Measurements from ENCODE around the gene PDE4D.
"Not testable (repeated sequence)": the region's sequence is repeated elsewhere in the genome, so short reads cannot be mapped to it uniquely, and the experiment has no call there.

The PDE4D gene

DNA sequence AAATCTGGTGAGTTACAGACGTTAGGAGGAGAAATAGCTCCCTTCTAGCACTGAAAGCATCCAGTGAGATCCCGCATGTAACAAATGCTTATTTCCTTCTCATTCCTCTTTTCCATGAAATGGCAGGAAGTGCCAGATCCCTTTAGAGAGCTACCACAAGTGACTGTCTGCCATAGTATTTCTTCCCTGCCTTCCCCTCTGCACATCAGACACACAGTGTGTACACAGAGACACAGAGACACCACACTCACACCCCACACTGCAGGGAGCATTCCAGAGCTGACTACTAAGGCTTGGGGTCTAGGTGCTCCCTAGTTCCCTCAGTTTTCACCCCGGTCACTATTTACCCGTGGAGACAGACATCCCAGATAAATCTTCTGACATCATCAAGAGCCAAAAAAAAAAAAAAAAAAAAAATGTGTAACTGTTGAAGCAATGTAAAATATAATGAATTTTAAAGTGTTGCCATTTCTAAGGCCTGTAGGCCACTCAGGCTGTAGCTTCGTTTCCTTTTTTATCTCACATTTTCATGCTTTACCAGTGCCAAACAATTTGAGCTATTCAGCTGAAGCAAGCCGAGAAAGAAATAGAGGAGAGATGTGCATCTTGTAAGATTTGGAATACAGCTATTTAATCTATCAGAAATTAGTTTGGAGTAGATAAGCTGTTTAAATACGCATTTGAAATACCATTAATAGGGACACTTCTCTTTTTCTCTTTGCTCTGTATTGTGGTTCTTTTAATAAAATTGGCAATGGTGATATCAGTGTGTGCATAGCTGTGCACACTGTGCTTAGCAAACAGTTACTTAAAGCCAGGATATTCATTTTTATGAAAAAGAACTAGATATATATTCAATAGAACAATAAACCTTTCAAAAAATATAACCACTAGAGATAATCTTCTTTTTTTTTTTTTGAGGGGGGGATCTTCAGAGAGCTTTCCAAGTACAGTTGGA, 405.5 kb downstream of the PDE4D start:
- in situ Hi-C loops (cut with HindIII; ENCODE audit: low sequenced_read_pairs): no loop called here

DNA sequence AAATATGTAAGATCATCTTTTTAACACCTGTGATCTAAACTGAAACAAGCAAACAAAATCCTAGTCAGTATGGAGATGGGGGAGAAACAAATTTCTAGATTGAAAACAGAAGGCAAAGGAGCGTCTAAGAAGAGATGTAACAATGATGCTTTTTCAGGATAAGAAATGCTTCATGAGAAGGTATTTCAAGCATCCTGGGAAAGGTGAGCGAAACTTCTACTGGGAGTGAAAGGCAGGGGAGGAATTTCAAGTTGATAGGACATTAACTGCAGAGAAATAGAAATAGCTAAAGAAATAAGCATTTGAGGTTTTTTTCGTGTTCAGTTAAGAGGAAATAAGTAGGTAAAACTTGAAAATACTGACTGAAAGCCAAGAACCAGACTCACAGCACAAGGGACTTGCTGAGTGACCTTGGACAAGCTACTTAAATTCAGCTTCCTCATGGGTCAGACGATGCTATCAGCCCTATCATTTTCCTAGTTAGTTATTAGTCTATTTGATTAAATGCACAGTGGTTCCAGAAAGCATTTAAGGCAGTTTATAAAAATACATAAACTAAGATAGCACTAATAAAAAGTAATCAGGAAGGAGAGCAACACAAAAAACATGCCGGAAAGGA, 406.3 kb downstream of the PDE4D start:
- in situ Hi-C loops (cut with HindIII; ENCODE audit: low sequenced_read_pairs): no loop called here

DNA sequence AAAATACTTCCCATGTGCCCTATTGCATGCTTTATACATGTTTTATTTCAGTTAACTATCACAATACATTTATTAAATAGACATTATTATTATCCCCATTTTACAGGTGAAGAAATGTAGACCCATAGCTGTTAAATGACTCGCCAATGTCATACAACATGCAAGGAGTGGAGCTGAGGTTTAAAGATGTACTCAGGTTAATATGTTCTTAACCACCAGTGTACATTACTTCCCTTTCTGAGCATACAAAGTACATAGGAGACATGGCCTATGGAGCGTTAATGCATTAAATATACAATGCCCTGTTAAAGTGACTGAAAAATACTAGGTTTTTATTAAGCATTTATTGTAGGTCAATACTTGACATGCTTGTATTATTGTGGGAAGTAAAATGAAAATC, 407.0 kb downstream of the PDE4D start:
- in situ Hi-C loops (cut with HindIII; ENCODE audit: low sequenced_read_pairs): no loop called here

DNA sequence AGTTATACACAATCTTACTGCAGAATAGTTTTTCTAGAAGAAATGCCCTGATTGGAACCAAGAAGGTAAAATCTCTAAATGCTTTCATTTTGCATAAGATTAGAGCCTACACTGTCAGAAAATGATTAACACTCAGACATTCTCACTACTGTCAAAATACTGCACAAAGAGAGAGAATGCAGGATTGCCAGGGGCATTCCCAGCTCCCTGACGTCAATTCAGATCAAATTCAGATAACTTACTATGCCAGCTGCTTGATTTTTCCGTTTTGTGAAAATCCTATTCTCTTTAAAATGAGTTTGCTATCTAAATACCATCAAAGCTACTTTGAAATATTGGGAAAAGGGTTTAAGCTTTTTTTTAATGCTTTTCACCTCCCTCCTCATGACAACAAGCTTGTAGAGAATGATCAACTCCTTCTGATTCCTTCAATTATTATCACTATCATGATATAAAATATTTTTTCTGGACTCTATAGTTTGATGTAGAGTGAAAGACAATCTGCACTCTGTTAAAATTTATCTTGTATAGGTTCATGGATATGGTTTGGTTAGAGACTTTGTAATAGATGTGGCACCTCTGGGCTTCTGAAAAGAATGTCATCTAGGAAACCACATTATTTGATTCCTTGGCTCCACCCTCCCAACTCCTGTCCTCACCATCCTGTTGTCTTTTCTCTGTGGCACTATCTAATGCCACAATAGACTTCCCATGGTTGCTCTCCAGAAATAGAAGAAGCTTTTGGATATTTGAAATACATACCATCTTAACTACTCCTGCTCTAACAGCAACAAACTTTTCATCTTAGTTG, 407.7 kb downstream of the PDE4D start:
- in situ Hi-C loops (cut with HindIII; ENCODE audit: low sequenced_read_pairs): no loop called here

DNA sequence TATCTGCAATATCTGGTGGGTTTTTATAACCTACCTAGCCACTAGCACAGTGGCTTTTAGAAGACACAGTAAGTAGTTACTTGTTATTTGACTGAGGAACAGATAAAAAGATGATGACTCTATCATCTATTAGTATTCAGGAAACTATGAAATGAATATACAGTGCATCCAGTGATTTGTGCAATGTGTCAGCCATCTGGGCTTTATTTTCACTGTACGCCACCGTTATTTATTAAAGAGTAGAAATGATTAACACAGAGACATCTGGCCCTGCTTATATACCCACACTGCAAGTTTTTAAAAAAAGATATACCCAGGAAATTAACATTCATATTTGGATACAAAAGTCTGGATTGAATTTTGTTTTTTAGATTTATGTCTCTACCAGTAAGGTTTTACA, 408.4 kb downstream of the PDE4D start:
- in situ Hi-C loops (cut with HindIII; ENCODE audit: low sequenced_read_pairs): no loop called here

DNA sequence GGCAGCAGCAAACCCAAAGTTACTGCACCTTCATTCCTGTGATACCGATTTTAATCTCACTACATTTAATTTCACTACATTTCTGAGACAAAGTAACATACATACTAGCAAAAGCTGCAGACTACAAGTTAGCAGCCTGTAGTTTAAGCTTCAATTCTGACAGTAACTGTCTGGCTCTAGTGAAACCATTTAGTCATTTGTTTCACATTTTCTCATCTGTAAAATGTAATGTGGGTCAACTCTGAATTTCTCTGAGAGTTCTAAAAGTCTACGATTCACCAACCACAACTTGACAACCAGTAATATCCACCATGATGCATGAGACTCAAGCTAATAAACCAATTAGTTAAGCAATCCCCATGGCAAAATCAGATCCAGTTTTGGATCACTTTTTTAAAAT, 408.9 kb downstream of the PDE4D start:
- in situ Hi-C loops (cut with HindIII; ENCODE audit: low sequenced_read_pairs): no loop called here

DNA sequence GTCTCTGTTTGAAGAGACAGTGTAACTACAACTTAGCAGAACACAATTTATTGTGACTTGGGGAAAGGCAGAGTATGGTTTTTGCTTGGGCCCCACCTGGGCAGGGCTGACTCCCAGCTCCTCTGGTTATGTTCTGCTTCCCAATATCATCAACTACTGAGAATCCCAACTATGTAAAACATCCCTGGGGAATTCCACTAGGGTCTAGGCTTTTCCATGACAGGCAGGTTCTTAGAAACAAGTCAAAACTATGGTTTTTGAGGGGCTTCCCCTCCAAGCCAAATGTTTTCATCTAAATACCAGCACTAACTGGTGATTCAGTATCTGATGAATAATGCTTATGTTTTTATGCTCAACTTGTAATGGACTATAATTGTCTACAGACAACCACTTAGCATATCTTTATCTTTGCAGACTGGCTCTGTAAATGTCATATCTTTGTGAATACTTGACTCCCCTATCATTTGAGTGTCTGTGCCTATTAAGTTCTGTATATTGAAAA, 409.5 kb downstream of the PDE4D start:
- in situ Hi-C loops (cut with HindIII; ENCODE audit: low sequenced_read_pairs): no loop called here

DNA sequence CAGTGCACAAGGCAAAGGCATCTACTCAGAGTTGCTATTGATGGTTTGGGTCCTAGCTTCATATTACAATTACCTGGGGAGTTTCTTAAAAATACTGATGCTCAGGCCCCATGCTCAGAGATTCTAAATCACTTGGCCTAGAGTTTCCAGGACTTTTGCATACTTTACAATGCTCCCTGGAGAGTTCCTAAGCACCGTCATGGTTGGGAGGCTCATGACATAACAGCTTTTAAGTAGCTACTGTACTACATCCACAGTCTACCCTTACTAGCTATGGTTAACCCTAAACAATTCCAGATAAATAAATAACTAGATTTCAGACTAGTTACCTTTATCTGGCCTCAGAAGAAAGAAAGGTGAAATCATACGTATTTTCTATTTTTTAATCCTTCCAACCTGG, 414.4 kb downstream of the PDE4D start:
- in situ Hi-C loops (cut with HindIII; ENCODE audit: low sequenced_read_pairs): no loop called here

DNA sequence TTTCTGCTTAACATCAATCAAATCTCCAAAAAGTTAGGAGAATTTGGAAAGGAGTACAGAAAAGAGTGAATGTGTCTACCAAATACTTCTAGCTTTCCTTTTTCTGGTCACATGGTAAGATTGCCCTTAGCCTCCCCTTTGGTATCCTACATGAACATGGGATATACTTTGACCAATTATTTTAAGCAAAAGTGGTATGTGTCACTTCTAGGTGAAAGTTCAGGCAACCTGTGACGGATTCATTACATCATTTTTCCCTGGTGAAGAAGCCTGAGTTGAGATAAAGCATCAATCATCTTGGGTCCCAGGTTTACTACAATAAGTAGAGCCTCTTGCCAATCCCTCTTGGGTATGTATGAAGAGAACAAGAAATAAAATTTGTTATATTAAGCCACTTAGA, 419.2 kb downstream of the PDE4D start:
- in situ Hi-C loops (cut with HindIII; ENCODE audit: low sequenced_read_pairs): no loop called here

DNA sequence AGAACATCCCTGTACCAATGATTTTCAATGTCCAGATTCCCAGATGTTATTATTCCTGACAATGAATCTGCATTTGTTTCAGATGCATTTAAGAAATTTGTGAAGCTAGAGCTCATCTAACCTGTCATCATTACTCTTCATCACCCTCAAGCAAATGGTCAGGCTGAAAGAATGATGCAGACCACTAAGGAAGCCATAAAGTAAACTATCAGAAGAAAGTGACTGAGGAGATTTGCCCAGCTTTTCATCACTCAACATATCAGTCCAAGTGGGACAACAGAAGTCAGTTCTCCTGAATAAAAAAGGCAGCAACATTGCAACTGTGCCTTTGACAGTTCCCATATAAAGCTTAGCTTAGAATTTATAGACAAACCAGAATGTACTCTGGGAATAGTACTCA, 419.9 kb downstream of the PDE4D start:
- in situ Hi-C loops (cut with HindIII; ENCODE audit: low sequenced_read_pairs): no loop called here

DNA sequence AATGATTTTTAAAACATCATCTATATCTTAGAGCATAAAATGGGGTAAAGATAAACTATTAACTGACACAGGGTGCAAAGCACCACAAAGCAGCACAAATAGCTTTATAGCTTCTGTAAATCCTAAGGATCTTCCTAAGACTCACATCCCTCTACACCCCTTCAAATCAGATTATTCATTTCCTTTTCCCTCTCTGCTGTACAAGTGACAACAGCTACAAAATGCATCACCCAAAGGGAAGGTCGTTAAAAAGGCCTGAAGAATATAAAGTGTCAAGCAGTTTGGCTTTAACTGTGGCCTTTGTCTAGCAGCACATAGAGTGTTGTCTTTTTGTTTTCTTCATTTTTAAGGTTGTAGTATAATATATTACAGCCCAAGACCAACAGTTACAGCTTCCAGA, 422.1 kb downstream of the PDE4D start:
- in situ Hi-C loops (cut with HindIII; ENCODE audit: low sequenced_read_pairs): no loop called here

DNA sequence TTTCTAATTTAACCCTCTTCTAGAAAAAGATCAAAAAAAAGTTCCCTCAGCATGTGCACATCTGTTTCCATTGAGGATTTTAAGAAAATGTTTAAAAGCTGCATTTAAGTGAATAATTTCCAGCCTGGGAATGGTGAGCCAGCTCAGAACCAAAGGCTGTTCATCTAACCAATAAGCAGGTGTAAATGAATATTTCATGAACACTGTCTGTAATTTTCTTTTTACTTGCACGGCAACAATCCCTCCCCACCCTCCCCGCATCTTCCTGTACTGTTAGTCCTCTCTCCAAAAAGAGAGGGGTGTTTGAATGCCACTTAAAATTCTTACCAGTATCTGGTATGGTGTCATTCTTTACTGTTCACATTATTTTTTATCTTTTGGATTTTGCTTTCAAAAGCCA, 425.6 kb downstream of the PDE4D start:
- in situ Hi-C loops (cut with HindIII; ENCODE audit: low sequenced_read_pairs): no loop called here

DNA sequence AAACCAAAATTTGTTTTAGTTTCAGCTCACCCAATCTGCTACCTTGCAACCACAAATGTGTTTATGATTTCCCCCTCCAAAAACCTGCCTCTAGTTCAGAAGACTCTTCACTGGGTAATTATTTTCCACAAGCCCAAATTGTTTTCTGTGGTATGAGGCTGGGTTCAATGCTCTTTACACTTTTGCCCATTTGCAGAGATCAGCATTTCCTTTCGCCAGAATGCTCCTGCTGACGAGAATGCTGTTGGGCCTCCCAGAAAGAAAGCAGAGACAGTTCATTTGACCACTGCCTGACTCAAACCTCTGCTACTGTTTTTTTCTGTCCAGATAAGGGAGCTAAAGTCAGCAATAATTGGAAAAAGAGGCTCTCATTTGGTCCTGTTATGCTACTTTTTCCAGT, 427.3 kb downstream of the PDE4D start:
- in situ Hi-C loops (cut with HindIII; ENCODE audit: low sequenced_read_pairs): no loop called here

DNA sequence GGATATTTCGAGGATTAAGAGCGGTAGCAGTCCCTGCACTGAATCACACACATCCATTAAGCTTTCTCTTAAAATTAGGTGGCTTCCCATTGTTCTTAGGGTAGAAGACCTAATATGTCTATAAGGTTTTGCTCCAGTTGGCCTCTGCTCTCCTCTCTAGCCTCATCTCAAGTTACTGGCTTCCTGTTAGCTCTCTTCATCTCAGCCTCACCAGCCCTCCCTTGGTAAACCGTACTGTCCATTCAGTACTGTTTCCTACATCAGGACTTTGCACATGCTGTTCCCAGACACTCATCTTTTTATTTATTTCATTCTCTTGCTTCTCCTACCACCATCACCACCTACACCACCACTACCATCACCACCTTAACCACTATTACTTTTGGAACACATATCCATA, 428.6 kb downstream of the PDE4D start:
- in situ Hi-C loops (cut with HindIII; ENCODE audit: low sequenced_read_pairs): no loop called here

DNA sequence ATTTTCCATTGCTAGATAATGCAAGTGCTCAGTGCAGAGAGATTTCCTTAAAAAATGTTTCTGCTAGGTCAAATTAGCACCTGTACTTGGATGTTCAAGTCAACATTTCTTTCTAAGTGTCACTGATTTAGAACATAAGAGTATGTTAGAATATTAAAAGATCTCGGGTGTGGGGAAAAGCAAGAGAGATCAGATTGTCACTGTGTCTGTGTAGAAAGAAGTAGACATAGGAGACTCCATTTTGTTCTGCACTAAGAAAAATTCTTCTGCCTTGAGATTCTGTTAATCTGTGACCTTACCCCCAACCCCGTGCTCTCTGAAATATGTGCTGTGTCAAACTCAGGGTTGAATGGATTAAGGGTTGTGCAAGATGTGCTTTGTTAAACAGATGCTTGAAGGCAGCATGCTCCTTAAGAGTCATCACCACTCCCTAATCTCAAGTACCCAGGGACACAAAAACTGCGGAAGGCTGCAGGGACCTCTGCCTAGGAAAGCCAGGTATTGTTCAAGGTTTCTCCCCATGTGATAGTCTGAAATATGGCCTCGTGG, 429.8 kb downstream of the PDE4D start:
- in situ Hi-C loops (cut with HindIII; ENCODE audit: low sequenced_read_pairs): not testable (repeated sequence)

DNA sequence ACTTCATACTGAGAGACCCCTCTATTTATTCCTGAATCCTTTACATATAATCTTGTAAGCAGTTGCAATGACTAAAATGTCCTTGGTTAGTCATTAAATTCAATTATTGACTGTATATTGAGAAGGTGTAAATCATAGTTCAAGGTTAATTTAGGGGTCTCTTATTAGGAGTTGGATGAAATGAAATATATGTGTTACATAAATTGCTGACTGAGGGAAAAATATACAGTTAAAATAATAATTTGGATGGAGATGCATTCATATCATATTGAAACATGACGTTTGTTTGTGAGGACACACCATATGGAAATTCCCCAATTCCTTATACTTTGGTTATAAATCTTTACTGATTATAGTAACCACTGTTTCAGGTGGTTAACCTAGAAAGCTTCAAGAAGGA, 430.6 kb downstream of the PDE4D start:
- in situ Hi-C loops (cut with HindIII; ENCODE audit: low sequenced_read_pairs): no loop called here

DNA sequence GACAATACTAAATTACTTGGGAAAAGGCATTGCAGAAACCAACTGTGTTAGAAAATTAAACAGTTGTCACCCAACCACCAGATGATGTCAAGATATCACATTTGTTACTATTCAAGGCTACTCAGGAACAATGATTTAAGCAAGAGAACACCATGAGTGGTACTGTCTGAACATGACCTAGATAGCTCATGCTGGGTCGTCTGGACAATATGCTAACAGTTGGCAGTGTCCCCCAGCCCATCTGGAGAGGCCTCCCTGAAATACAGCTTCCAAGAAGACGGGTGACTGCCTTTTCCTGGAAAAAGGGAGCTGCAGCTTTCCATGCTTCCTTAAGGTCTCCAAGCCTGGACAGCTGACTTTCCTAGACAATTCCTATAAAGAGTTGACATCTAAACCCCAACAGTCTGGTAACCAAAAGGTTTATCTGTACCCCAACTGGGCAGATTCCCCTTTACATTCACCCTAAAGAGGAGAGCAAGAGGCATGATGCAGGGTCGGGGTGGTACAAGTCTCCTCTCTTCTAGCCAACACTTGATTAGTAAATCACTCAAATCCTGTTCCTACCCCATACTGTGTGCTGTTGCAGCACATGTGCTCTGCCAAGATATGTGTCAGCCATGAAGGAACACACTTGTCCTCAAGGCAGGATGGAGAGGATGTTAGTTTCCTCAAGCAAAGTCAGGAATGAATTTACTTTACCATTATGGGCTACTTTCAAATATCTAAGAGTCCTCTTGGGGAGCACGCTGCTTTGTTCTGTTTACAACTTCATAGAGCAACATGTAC, 433.0 kb downstream of the PDE4D start:
- in situ Hi-C loops (cut with HindIII; ENCODE audit: low sequenced_read_pairs): no loop called here

DNA sequence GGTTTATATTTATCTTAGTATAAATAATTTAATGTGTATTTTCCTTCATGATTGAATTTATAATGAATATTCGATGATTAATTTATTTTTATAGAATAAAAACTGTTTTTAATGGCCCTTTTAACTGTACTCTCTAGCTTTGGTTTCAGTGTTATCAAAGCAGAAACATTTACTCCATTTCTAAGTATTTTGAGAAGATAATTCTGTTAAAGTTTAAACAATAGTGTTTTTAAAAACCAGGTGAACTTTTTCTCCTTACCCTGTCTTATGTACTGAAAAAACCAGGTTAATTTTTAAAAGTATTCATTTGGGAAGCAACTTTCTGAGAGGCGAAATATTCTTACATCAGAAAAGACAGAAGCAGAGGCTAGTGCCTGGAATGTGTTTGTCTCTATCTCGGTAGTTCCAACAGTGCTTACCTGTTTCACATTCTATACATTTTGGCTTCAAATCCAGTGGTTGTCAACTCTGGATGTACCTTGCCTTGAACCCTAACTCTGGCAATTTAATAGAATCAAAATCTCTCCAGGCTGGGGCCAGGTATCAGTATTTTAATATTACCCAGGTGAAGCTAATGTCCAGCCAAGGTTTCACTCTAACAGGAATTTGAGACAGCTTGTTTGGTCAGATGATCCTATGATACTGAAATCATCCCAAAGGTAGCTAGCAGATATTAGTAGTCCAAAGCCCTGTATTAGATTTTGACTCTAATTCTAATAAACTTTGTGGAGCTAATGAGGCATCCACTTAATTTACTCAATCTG, 434.4 kb downstream of the PDE4D start:
- in situ Hi-C loops (cut with HindIII; ENCODE audit: low sequenced_read_pairs): no loop called here

DNA sequence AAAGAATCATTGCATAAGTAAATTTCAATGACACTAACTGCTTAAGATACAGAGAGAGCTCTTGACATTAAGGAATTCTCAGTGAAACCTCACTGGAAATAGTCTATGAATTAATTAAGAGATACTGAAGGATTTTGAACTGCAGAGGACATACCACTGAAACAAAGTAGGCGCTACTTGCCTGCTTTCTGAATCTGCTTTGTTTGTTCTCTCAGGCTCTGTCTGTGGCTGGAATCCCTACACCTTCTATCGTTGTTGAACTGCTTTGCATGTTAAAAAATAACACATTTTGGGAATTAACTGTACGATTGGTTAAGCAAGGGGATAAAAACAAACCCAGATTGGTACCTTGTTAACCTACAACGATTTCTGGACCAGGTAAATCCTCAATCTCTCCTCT, 435.2 kb downstream of the PDE4D start:
- in situ Hi-C loops (cut with HindIII; ENCODE audit: low sequenced_read_pairs): no loop called here
